ENCODE measurements around the gene FRAT2. TPM values are rescaled to one million over a fixed set of nuclear protein-coding genes. Genes with fewer than 3 reads are reported as not detected.

FRAT2 gene
- total and polyA plus RNA-seq, 2 of the 13 experiments (the other 11 are each of a cell fraction or from before 2014, with no cell fraction given) = 7.2 to 14.1 TPM

DNA sequence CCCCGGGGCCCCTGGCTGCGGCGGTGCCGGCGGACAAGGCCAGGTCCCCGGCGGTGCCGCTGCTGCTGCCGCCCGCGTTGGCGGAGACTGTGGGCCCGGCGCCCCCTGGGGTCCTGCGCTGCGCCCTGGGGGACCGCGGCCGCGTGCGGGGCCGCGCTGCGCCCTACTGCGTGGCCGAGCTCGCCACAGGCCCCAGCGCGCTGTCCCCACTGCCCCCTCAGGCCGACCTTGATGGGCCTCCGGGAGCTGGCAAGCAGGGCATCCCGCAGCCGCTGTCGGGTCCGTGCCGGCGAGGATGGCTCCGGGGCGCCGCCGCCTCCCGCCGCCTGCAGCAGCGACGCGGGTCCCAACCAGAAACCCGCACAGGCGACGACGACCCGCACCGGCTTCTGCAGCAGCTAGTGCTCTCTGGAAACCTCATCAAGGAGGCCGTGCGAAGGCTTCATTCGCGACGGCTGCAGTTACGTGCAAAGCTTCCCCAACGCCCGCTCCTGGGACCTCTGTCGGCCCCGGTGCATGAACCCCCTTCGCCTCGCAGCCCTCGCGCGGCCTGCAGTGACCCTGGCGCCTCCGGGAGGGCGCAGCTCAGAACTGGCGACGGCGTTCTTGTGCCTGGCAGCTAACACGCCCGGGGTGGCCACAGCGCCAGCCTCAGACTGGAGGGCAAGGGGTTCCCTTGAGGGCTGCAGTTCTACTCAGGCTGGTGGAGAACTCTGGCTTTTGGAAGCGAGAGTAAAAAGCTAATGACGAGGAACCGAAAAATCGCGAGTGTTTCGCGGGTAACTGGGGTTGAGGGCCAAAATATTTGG lies 14.7 kb downstream of the FRAT2 start (continued):
- TF ChIP-seq, protein P1, sequence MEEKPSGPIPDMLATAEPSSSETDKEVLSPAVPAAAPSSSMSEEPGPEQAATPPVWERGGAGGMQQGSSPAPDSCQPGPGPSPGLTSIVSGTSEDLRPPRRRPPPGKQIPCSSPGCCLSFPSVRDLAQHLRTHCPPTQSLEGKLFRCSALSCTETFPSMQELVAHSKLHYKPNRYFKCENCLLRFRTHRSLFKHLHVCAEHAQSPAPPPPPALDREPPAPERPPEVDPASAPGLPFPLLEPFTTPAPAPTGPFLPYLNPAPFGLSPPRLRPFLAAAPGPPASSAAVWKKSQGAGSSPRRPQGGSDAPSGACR (CRISPR knock-in tag; IDR thresholded peaks at IDR 0.05) = 0 out of 2 replicates have a peak, but pooled peaks have one; percentile 65
- TF ChIP-seq MED13 (CRISPR knock-in tag; IDR thresholded peaks at IDR 0.05) (no peak; the same call in 1 of the 2 replicates), CBX1 (IDR thresholded peaks at IDR 0.05; ENCODE audit: low read depth) (no peak), MIXL1 (CRISPR knock-in tag; IDR thresholded peaks at IDR 0.05) (no peak; the same call in 1 of the 2 replicates), ZNF207 (IDR thresholded peaks at IDR 0.05; ENCODE audit: borderline replicate concordance) (no peak), ZNF704 (CRISPR knock-in tag; IDR thresholded peaks at IDR 0.05; ENCODE audit: borderline replicate concordance) (no peak), MTERF4 (CRISPR knock-in tag; IDR thresholded peaks at IDR 0.05) (peak; percentile 77; the same call in 1 of the 2 replicates), DR1 (CRISPR knock-in tag; IDR thresholded peaks at IDR 0.05) (no peak), SOX13 (IDR thresholded peaks at IDR 0.05) (no peak), SOX13 (CRISPR knock-in tag; conservative IDR thresholded peaks at IDR 0.05 in 1 of 2, IDR thresholded peaks at IDR 0.05 in 1 of 2) (no peak), BORCS8-MEF2B (CRISPR knock-in tag; IDR thresholded peaks at IDR 0.05) (0 out of 2 replicates have a peak, but pooled peaks have one; percentile 20), ZNF766 (CRISPR knock-in tag; IDR thresholded peaks at IDR 0.05; ENCODE audit: borderline replicate concordance) (0 out of 2 replicates have a peak, but pooled peaks have one; percentile 13)
- TF ChIP-seq, protein P2, sequence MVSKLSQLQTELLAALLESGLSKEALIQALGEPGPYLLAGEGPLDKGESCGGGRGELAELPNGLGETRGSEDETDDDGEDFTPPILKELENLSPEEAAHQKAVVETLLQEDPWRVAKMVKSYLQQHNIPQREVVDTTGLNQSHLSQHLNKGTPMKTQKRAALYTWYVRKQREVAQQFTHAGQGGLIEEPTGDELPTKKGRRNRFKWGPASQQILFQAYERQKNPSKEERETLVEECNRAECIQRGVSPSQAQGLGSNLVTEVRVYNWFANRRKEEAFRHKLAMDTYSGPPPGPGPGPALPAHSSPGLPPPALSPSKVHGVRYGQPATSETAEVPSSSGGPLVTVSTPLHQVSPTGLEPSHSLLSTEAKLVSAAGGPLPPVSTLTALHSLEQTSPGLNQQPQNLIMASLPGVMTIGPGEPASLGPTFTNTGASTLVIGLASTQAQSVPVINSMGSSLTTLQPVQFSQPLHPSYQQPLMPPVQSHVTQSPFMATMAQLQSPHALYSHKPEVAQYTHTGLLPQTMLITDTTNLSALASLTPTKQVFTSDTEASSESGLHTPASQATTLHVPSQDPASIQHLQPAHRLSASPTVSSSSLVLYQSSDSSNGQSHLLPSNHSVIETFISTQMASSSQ (IDR thresholded peaks at IDR 0.05; ENCODE audit: low read depth) = no peak
- TF ChIP-seq, protein P2 (CRISPR knock-in tag; IDR thresholded peaks at IDR 0.05; ENCODE audit: borderline replicate concordance) = 0 out of 2 replicates have a peak, but pooled peaks have one; percentile 9
- TF ChIP-seq, protein P3, sequence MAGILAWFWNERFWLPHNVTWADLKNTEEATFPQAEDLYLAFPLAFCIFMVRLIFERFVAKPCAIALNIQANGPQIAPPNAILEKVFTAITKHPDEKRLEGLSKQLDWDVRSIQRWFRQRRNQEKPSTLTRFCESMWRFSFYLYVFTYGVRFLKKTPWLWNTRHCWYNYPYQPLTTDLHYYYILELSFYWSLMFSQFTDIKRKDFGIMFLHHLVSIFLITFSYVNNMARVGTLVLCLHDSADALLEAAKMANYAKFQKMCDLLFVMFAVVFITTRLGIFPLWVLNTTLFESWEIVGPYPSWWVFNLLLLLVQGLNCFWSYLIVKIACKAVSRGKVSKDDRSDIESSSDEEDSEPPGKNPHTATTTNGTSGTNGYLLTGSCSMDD (CRISPR knock-in tag; IDR thresholded peaks at IDR 0.05) = no peak
- TF ChIP-seq, protein P4, sequence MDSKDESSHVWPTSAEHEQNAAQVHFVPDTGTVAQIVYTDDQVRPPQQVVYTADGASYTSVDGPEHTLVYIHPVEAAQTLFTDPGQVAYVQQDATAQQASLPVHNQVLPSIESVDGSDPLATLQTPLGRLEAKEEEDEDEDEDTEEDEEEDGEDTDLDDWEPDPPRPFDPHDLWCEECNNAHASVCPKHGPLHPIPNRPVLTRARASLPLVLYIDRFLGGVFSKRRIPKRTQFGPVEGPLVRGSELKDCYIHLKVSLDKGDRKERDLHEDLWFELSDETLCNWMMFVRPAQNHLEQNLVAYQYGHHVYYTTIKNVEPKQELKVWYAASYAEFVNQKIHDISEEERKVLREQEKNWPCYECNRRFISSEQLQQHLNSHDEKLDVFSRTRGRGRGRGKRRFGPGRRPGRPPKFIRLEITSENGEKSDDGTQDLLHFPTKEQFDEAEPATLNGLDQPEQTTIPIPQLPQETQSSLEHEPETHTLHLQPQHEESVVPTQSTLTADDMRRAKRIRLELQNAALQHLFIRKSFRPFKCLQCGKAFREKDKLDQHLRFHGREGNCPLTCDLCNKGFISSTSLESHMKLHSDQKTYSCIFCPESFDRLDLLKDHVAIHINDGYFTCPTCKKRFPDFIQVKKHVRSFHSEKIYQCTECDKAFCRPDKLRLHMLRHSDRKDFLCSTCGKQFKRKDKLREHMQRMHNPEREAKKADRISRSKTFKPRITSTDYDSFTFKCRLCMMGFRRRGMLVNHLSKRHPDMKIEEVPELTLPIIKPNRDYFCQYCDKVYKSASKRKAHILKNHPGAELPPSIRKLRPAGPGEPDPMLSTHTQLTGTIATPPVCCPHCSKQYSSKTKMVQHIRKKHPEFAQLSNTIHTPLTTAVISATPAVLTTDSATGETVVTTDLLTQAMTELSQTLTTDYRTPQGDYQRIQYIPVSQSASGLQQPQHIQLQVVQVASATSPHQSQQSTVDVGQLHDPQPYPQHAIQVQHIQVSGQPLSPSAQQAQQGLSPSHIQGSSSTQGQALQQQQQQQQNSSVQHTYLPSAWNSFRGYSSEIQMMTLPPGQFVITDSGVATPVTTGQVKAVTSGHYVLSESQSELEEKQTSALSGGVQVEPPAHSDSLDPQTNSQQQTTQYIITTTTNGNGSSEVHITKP (CRISPR knock-in tag; IDR thresholded peaks at IDR 0.05; ENCODE audit: low read depth) = peak; percentile 82
